Stimulated activated CD8-positive, alpha-beta memory T cell treated with anti-CD3 and anti-CD28 coated beads, Interleukin-15, amount 100 ng/mL, for 4 hours (primary cell): ENCODE measurements around the gene ARMC7.
"Not testable (repeated sequence)": the region's sequence is repeated elsewhere in the genome, so short reads cannot be mapped to it uniquely, and the experiment has no call there.

ENCODE experiments used
- DNase-seq, 2 donors: peaks; one replicate each; pipeline ENCODE4 v3.0.0-alpha.2; 2020; ENCODE audit warnings: low read depth in 2 of 2

Gene ARMC7

DNA sequence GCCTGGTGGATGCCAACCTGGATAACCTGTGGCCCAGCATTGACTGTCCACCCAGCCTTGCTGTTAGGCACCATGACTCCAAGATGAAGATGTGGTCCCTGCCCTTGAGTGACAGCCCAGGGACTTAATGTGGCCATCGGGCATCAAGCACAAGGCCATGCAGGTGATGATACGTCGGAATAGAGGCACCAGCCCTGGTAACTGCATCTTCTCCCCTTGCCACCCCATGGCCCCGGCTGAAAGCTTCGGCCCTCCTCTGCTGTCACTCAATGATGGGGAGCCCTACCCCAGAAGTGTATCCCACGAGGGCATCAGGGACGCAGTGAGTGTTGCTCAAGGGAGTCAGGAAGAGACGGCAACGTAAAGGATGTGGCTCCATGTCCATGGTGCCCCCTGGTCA is 19.8 kb downstream of the ARMC7 start:
- no peak for DNase-seq

DNA sequence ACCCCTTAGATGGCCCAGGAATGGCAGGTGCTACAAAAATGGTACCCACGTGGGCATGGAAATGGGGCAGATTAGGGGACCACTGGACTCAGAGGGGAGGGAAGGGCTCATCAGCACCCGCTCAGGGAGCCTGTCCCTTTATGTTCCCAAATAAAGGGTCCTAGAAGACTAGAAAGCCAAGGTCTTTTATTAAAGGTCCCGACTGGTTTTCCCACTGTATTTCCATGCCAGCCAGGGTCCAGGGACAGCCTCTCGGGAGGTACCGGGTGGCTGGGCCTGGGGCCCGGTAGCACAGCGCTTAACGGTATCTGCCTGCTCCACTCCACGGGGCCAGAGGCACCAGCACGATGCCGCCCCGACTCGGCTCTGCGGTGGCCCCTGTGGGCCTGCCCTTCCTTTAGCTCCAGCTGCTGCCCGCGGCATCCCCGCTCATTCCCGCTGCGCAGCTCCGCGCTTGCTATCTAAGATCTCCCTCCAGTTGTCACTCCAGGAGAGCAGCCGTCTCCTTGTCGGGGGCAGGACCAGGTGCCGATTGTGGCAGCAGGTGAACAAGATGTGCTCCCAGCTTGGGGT is 20.4 kb downstream of the ARMC7 start:
- DNase-seq: no peak

DNA sequence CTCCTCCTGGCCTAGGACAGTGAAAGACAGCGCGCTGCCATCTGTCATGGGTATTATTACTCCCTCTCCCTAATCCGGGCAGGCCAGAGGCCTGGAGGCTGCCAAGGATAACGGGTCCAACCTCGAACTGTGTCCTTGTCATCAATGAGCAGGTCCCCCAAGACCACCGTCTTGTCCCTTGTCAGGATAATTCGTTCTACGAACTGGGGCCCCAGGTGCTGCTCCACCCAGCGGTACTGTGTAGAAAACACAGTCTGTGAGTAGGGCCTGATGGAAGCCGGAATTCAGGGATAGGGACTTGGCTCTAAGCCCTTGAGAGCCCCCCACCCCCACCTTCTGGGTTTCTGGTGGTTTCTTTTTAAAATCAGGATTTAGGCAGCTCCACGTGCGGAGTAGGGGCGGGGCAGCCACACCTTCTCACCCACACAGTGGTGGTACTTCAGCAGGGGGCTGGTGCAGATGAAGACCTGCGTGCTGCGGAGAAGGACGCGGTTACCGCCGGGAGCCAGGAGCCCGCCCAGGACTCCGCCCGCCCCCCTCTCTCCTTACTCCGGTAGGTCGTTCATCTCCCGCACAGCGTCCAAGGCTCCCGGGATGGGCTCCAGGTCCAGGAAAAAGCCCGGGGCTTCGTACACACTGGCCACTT is 21.0 kb downstream of the ARMC7 start:
- DNase-seq: peak in 1 of 2 donors; percentile 27

DNA sequence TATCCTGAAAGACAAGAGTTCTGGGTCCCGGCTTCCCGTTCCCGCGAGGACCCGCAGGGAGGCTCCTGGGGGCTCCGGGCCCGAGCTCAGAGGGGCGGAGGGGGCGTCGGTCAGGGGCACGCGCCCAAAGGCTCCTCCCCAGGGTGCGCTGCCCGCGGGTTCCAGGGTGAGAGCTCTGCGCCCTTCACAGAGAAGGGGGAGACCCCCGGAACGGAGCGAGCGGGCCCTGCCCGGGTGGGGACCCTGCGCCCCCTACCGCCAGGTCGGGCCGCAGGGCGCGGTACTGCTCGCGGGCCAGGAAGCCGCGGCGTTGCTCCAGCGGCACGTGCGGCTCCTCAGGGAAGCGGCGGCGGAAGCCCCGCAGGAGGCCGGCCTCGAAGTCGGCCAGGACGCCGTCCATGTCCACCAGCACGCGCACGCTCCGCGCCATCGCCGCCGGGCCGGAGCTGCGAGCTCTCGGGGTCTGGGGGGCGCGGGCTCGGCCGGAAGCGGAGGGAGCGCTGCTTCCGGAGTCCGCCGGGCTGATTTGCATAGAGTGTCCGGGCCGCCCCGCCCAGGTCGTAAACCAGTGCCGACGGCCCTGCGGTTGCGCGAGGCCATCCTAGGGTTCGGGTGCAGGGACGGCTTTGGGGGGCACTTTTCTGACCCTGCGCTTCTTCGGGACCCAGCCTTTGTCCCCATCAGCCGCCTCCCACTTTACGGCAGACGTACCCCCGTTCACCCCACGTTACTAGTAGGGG is 21.7 kb downstream of the ARMC7 start, which contains the start of gene NT5C:
Gene NT5C, minus strand, starts transcription at position 465 of the 740 bp plus-strand sequence. Its CDS starts 35 bp downstream, at position 430.
- DNase-seq: peak; percentile 38 to 55

DNA sequence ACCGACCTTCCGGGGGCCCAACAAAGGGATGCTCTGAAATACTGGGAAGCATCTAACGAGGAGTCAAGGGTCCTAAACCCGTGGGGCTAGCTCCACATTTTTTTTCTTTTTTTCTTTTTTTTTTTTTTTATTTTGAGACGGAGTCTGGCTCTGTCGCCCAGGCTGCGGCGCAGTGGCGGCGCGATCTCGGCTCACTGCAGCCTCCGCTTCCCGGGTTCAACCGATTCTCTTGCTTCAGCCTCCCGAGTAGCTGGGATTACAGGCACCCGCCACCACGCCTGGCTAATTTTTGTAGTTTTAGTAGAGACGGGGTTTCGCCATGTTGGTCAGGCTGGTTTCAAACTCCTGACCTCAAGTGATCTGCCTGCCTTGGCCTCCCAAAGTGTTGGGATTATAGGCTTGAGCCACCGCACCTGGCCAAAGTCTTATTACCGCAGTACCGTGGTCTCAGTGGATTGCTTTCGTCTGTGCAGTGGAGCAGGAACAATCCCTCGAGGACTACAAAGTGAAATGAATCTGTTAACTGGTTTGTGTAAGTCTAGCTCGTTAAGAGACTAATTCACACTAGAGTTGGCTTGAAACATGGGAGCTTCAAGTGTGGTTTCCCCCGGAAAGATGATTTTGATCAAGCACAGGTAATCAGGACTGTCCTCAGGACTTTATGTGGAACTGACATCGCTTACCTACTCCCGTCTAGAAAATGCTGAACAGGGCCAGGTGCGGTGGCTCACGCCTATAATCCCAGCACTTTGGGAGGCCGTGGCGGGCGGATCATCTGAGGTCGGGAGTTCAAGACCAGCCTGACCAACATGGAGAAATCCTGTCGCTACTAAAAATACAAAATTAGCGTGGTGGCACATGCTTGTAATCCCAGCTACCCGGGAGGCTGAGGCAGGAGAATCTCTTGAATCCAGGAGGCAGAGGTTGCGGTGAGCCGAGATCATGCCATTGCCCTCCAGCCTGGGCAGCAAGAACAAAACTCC is 22.5 kb downstream of the ARMC7 start:
- DNase-seq: not testable (repeated sequence)

DNA sequence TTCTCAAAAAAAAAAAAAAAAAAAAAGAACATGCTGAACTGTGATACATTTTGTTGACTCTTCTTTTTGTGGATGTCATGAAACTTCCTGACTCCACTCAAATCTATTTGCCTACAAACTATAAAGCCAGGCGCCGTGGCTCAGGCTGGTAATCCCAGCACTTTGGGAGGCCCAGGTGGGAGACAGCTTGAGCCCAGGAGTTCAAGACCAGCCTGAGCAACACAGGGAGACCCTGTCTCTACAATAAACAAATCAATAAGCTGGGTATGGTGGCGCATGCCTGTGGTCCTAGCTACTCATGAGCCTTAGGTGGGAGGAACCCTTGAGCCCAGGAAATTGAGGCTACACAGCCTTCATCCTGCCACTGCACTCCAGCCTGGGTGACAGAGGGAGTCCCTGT is 23.2 kb downstream of the ARMC7 start:
- DNase-seq: no peak

DNA sequence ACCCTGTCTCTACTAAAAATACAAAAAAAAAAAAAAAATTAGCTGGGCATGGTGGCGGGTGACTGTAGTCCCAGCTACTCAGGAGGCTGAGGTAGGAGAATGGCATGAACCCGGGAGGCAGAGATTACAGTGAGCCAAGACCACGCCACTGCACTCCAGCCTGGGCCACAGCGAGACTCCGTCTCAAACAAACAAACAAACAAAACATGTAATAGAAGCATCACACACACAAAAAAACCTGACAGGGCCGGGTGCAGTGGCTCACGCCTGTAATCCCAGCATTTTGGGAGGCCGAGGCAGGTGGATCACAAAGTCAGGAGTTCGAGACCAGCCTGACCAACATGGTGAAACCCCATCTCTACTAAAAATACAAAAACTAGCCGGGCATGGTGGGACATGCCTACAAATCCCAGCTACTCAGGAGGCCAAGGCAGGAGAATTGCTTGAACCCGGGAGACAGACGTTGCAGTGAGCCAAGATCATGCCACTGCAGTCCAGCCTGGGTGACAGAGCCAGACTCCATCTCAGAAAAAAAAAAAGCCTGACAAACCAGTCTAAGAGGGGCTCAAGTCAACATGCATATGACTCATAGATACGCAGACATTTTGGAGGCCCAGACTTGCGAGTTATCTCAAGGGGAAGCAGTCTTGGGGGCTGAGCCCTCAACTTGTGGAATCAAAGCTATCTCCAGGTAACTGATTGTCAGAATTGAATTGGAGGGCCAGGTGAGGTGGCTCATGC is 24.0 kb downstream of the ARMC7 start:
- DNase-seq: not testable (repeated sequence)

DNA sequence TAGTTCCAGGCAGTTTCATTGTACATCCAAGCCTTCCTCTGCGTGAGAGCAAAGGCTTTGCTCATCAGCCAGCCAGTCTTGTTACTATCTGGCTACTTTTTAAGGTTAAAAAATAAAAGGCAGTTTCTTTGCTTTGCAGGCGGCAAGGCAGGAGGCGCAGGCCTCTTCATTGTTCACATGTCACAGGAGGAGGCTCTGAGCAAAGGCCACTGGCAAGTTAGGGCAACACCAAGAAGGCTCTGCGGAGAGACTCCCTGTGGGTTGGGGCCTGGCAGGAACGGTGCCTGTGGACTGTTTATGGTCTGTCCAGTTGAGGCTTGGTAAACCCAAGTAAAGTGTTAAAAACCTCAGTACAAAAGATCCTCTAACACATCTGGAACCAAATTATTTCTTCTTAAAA is 25.7 kb downstream of the ARMC7 start:
- no peak for DNase-seq

DNA sequence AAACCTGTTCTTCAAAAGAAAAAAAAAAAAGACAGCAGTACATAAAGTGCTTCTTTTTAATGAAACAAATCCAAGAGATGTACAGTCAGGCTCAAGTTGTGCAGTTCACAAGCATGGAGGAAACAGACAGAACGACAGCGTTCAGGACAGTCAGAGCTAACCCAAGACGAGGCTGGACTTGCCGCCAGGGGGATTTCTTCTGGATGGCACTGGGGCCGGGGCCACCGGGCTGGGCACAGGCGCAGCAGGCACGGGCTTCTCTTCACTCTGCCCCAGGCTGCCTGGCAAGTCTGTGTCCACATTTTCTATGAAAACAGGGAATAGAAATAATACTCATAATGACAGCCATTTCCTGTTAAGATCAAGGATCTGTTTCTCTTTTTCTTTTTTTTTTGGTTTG is 26.2 kb downstream of the ARMC7 start:
- DNase-seq: no peak

DNA sequence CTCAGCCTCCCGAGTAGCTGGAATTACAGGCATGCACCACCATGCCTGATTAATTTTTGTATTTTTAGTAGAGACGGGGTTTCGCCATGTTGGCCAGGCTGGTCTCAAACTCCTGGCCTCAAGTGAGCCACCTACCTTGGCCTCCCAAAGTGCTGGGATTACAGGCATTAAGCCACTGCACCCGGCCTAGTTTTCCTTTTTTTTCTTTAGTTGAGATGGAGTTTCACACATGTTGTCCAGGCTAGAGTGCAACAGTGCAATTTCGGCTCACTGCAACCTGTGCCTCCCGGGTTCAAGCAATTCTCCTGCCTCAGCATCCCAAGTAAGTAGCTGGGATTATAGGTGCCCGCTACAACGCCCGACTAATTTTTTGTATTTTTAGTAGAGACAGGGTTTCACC is 28.0 kb downstream of the ARMC7 start:
- not testable (repeated sequence) for DNase-seq

DNA sequence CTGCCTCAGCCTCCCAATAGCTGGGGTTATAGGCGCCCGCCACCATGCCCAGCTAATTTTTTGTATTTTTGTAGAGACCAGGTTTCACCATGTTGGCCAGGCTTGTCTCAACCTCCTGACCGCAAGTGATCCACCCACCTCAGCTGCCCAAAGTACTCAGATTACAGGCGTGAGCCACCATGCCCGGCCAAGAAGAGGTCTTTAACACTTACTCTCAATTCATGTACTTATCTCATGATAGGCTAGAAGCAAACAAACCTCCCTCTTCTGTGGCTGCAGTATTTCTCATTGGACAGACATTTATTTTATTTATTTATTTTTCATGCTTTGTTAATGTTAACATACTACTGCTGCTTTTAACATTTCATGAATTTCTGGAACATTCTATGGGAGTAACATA is 28.8 kb downstream of the ARMC7 start:
- DNase-seq: no peak

DNA sequence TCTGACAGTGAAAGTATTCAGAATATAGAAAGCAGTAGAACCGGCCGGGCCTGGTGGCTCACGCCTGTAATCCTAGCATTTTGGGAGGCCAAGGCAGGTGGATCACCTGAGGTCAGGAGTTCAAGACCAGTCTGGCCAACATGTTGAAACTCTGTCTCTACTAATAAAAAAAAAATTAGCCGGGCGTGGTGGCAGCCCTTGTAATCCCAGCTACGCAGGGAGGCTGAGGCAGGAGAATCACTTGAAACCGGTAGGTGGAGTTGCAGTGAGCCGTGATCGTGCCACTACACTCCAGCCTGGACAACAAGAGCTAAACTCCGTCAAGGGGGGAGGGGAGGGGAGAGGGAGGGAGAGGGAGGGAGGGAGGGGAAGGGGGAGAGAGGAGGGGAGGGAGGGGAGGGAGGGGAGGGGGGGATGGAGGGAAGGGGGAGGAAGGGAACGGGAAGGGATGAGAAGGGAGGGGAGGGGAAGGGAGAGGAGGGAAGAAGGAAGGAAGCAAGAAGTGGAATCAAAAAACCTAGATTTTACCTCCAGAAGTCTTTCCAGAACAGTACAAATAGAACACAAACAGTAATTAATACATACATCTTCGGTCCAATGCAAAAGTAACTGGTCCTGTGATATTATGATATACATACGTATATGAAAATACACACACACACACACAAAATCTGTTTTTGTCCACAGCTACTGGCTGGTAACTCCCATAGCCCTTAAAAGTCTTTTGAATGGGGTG is 32.6 kb downstream of the ARMC7 start:
- DNase-seq: no peak

DNA sequence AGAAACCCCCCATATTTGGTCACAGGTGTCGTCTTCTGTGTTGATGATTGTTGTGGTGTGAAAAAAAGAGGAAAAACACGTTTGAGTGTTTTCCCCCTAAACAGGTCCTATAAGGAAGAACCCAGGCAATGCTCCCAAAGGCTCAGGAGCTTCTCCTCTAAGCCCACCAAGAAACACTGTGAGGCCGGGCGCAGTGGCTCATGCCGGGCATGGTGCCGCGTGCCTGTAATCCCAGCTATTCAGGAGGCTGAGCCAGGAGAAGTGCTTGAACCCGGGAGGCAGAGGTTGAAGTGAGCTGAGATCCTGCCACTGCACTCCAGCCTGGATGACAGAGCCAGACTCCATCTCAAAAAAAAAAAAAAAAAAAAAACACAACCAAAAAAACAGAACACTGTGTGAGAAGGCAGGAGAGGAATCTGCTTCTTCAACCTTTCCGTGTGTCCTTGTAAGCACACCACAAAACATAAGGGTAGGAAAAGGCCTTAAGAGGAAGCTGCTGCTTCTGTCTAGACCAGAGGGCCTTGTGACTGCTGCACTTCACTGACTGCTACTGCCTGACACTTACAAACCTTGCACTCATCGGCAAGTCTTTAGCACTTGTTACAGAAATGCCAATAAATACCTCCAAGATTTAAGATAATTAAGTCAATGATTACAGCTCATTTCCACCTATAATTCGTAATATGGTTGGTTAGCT is 35.2 kb downstream of the ARMC7 start:
- DNase-seq: no peak

DNA sequence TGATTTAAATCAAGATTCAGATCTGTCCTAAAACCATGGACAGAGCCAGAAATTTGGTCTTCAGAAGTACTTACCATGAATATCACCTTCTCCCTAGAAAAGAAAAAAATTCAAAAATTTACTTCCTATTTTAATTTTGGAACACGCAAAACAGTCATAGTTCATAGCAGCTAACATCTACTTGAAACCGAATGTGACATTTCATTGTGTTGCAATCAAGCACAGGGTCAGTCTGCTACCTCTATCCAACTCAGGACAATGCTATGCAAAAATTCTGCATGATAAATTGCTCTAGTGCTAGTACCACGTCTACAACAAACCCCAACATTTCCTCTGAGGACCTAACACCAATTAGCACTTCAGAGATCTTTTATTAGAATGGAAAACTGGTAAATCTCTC is 36.8 kb downstream of the ARMC7 start:
- no peak for DNase-seq

DNA sequence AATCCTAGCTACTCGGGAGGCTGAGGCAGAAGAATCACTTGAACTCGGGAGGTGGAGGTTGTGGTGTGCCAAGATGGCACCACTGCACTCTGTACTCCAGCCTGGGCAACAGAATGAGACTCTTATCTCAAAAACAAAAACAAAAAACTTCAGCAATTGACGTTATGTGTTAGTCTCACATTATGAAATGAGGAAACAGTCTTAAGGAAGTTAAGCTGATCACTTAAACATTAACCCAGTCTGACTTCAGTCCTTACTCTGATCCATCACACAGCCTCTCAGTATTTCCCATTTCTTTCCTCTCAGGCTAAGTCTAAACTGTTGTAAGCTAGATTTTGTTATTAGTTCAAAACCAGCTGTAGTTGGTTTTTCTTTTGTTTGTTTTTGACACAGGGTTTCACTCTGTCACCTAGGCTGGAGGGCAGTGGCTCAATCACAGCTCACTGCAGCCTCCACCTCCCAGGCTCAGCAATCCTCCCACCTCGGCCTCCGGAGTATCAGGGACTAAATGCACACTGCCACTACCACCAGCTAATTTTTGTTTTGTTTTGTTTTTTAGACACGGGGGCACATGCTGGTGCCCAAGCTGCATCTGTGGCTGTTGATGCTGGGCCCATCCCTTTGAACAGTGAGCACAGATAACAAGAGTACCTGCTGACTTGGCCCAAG is 38.2 kb downstream of the ARMC7 start:
- no peak for DNase-seq

DNA sequence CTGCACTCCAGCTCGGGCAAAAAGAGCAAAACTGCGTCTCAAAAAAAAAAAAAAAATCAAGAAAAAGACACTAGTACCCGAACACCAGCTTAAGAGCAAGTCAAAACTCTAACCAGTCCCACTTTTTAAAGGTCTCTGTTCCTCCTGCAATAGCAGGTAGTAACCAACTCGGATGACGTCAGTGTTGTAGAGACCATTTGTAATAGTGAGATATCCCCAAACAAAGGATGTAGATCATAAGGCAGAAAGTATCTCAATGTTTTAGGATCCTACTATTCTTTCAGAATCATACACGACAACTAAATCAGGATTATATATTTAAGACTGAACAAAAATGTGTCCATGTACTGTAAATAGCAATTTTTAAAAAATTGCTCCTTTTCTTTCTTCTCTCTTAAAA is 42.2 kb downstream of the ARMC7 start:
- no peak for DNase-seq

DNA sequence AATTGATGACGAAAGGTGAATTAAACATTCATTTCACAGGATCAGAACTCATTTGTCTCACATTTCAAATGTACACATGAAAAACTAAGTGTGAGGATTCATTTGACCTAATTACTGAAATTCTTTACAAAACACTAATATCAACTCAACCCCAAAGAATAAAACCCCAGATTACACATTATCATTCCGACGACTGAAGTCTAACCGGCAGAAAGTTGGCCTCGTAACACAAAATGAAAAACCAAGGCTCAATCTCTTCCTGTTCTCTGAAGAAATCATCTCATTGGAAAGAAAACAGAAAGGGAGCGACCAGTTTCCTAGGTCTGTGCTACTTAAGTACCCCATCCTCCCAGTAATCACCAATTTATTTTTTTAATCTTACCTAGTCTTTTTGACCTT is 42.8 kb downstream of the ARMC7 start:
- no peak for DNase-seq

DNA sequence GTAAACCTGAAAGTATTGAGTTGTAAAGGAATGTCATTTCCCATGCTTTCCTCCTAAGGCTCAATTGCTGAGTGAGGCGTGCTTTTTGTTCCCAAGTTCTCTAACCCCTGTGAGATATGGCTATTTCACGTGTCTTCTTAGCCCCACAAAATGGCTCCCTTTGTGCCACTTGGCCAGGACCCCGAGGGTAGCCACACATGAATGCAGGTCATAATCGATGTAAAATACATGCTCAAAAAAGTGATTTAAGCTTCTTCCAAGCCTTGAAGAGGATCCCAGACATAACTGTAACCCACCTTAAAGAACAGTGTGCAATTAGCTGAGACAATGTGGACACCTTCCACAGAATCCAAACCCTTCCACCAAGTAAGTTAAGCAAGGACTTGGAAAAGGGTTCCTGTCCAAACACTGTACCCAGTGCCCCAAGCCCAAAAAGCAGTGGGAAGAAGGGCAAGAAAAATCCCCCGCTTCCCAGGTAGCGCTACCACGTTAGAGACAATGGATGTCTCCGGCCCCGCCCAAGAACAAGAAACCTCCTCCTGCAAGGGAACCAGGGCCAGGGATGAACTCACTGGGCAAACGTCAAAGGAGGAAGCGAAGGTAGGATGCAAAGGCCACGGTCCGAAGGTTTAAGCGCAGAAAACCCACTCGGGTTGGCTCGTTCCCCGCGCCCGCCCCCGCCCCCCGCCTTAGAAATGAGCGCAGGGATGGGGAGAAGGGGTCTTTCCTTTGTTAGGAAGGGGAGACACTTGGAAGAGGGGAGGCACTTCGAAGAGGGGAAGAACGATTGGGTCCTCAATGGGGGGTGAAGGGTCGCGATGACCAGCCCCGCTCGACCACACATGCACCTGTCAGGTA is 43.4 kb downstream of the ARMC7 start:
- DNase-seq: no peak
